ENCODE data around the gene SPACA6.
"Not testable (repeated sequence)": the region's sequence is repeated elsewhere in the genome, so short reads cannot be mapped to it uniquely, and the experiment has no call there.

SPACA6 gene

GRCh38 chr19:51654783-51655182 is 38.3 kb upstream of the SPACA6 start:
- no peak for DNase-seq (ENCODE audit: extremely low read depth, low read depth)
- no peak for TF ChIP-seq CTCF (IDR thresholded peaks at IDR 0.05; ENCODE audit: low read depth, low read length)

- peak; percentile 68 for TF ChIP-seq CTCF (IDR thresholded peaks at IDR 0.05; ENCODE audit: low read depth, low read length)
- no peak for DNase-seq (ENCODE audit: extremely low read depth, low read depth)
These were observed 32.0 kb upstream of the SPACA6 start for GRCh38 chr19:51660975-51661600.

- TF ChIP-seq CTCF (IDR thresholded peaks at IDR 0.05; ENCODE audit: low read depth, low read length) = no peak
- no peak for DNase-seq (ENCODE audit: extremely low read depth, low read depth)
These were observed 29.5 kb upstream of the SPACA6 start for GRCh38 chr19:51663650-51664049.

GRCh38 chr19:51664131-51664530 is 29.0 kb upstream of the SPACA6 start:
- no peak for TF ChIP-seq CTCF (IDR thresholded peaks at IDR 0.05; ENCODE audit: low read depth, low read length)
- DNase-seq (ENCODE audit: extremely low read depth, low read depth) = no peak

- peak; percentile 4 for TF ChIP-seq CTCF (IDR thresholded peaks at IDR 0.05; ENCODE audit: low read depth, low read length)
- no peak for DNase-seq (ENCODE audit: extremely low read depth, low read depth)
These were observed 28.1 kb upstream of the SPACA6 start for GRCh38 chr19:51664997-51665396.

- no peak for TF ChIP-seq CTCF (IDR thresholded peaks at IDR 0.05; ENCODE audit: low read depth, low read length)
- no peak for DNase-seq (ENCODE audit: extremely low read depth, low read depth)
These were observed 24.9 kb upstream of the SPACA6 start for GRCh38 chr19:51668216-51668615.

- not testable (repeated sequence) for DNase-seq (ENCODE audit: extremely low read depth, low read depth)
- peak; percentile 34 for TF ChIP-seq CTCF (IDR thresholded peaks at IDR 0.05; ENCODE audit: low read depth, low read length)
These were observed 17.1 kb upstream of the SPACA6 start for GRCh38 chr19:51675911-51676565.

Data from AG09319 (cell line).